ENCODE data around the gene ADPRH. TPM values are rescaled to one million over a fixed set of nuclear protein-coding genes. Genes with fewer than 3 reads are reported as not detected.

ADPRH gene
- total RNA-seq, 1 donor from 2014 or later, result 0.77 TPM

GRCh38 chr3:119558626-119559317 is 20.5 kb upstream of the ADPRH start:
- H4K20me1 ChIP-seq (ENCODE audit: low read depth), result no peaks in the 10 kb centered on the region
- peaks cover 3% of the 10 kb centered on the region for H3K4me1 Mint-ChIP-seq
- no peak overlapping the region for H3K4me3 Mint-ChIP-seq
- no peak overlapping the region for H3K4me2 ChIP-seq
- peaks cover 6% of the 10 kb centered on the region for H3K27me3 Mint-ChIP-seq (ENCODE audit: insufficient read depth, low read depth)
- no peak overlapping the region for H3K27ac Mint-ChIP-seq
- no peak for DNase-seq (ENCODE audit: low spot score)
- H3K4me1 ChIP-seq, result no peaks in the 10 kb centered on the region
- H3K4me3 ChIP-seq, result no peak overlapping the region
- H2AFZ ChIP-seq (replicated peaks), result peak overlapping the region; percentile 98
- H3K36me3 ChIP-seq, result no peaks in the 10 kb centered on the region
- no peaks in the 10 kb centered on the region for H3K9me3 ChIP-seq (ENCODE audit: low read depth)
- no peaks in the 10 kb centered on the region for H3K27me3 ChIP-seq
- TF ChIP-seq CTCF (IDR thresholded peaks at IDR 0.05), result no peak
- TF ChIP-seq EZH2 (IDR thresholded peaks at IDR 0.05), result no peak
- no peak for TF ChIP-seq EZH2phosphoT487 (IDR thresholded peaks at IDR 0.05)
- no peak overlapping the region for H3K9ac ChIP-seq
- H3F3A ChIP-seq (ENCODE audit: low read depth), result no peaks in the 10 kb centered on the region
- H3K27ac ChIP-seq, result no peak overlapping the region
- no peaks in the 10 kb centered on the region for H3K9me3 Mint-ChIP-seq
- no peaks in the 10 kb centered on the region for H3K79me2 ChIP-seq (ENCODE audit: low read depth)
- H3K36me3 Mint-ChIP-seq, result no peaks in the 10 kb centered on the region

- no peaks in the 10 kb centered on the region for H3K9me3 ChIP-seq (ENCODE audit: low read depth)
- Mint-ChIP-seq H3K4me3 (no peak within 1 kb of the TSS), H3K36me3 (no peaks in the 10 kb centered on the region), H3K4me1 (peaks cover 3% of the 10 kb centered on the region), H3K27me3 (ENCODE audit: insufficient read depth, low read depth) (peaks cover 6% of the 10 kb centered on the region), H3K27ac (no peak within 1 kb of the TSS), H3K9me3 (no peaks in the 10 kb centered on the region)
- no peaks in the 10 kb centered on the region for H3K27me3 ChIP-seq
- no peak within 1 kb of the TSS for H3K4me3 ChIP-seq
- TF ChIP-seq EZH2phosphoT487 (IDR thresholded peaks at IDR 0.05) (no peak), EZH2 (IDR thresholded peaks at IDR 0.05) (no peak), CTCF (IDR thresholded peaks at IDR 0.05) (peak; percentile 47)
- no peaks in the 10 kb centered on the region for H3K4me1 ChIP-seq
- no peaks in the 10 kb centered on the region for H4K20me1 ChIP-seq (ENCODE audit: low read depth)
- H3K4me2 ChIP-seq, result no peak within 1 kb of the TSS
- H3K9ac ChIP-seq, result no peak within 1 kb of the TSS
- no peaks in the 10 kb centered on the region for H3F3A ChIP-seq (ENCODE audit: low read depth)
- H3K36me3 ChIP-seq, result no peaks in the 10 kb centered on the region
- no peaks in the 10 kb centered on the region for H3K79me2 ChIP-seq (ENCODE audit: low read depth)
- H3K27ac ChIP-seq, result no peak within 1 kb of the TSS
- peak within 1 kb of the TSS; percentile 98 for H2AFZ ChIP-seq (replicated peaks)
- peak; percentile 57 for DNase-seq (ENCODE audit: low spot score)
These were observed 19.8 kb upstream of the ADPRH start, which contains the start of gene CD80 for GRCh38 chr3:119559441-119559963. CD80 (minus strand) TSS chr3:119559614; CDS start chr3:119557728, 1,886 bp downstream.

- no peak for DNase-seq (ENCODE audit: low spot score)
- peaks cover 4% of the 10 kb centered on the region for H3K27me3 Mint-ChIP-seq (ENCODE audit: insufficient read depth, low read depth)
- no peak overlapping the region for H3K4me3 Mint-ChIP-seq
- no peak overlapping the region for H3K4me3 ChIP-seq
- H3K4me1 ChIP-seq, result no peaks in the 10 kb centered on the region
- no peak overlapping the region for H2AFZ ChIP-seq (replicated peaks)
- H3K27ac Mint-ChIP-seq, result no peak overlapping the region
- TF ChIP-seq CTCF (IDR thresholded peaks at IDR 0.05), result no peak
- no peak for TF ChIP-seq EZH2phosphoT487 (IDR thresholded peaks at IDR 0.05)
- no peak for TF ChIP-seq EZH2 (IDR thresholded peaks at IDR 0.05)
- no peaks in the 10 kb centered on the region for H3K36me3 ChIP-seq
- H3F3A ChIP-seq (ENCODE audit: low read depth), result no peaks in the 10 kb centered on the region
- H4K20me1 ChIP-seq (ENCODE audit: low read depth), result no peaks in the 10 kb centered on the region
- H3K27ac ChIP-seq, result no peak overlapping the region
- no peaks in the 10 kb centered on the region for H3K79me2 ChIP-seq (ENCODE audit: low read depth)
- peaks cover 3% of the 10 kb centered on the region for H3K4me1 Mint-ChIP-seq
- H3K9me3 Mint-ChIP-seq, result no peaks in the 10 kb centered on the region
- H3K4me2 ChIP-seq, result no peak overlapping the region
- H3K27me3 ChIP-seq, result no peaks in the 10 kb centered on the region
- no peaks in the 10 kb centered on the region for H3K9me3 ChIP-seq (ENCODE audit: low read depth)
- H3K36me3 Mint-ChIP-seq, result no peaks in the 10 kb centered on the region
- H3K9ac ChIP-seq, result no peak overlapping the region
These were observed 19.1 kb upstream of the ADPRH start for GRCh38 chr3:119560160-119560559.

Measured in neural progenitor cell (in vitro differentiated cells).